Measurements from ENCODE around the gene MED13L.

The MED13L gene

DNA sequence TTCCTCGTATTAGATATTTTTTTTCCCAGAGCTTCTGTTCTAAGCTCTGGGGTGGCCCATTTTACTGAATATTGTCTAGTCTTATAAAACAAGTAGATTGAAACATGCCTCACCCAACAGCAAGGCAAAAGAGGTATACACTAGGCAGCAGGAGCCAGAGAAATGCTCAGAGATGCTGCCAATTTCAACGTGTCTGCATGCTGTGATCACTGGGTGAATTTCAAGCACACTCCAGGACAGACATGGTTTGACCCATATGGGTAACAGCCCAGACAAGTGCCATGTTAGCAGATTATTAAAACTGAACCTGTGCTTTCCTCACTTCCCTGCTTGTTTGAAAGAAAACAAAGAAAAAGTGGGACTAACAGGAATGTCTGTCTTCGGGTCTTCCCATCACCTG, 321.3 kb downstream of the MED13L start:
- Histone ChIP-seq H3K4me3 (ENCODE audit: low read depth, low read length) (no peak overlapping the region), H3K27ac (ENCODE audit: low read depth, low read length) (no peak overlapping the region), H3K9ac (ENCODE audit: low read depth, low read length) (no peak overlapping the region), H3K4me1 (ENCODE audit: control insufficient read depth, insufficient read depth, low read length) (peaks cover 10% of the 10 kb centered on the region; the same call in 1 of the 2 replicates), H3K9me3 (ENCODE audit: control insufficient read depth, insufficient read depth, low read length) (no peaks in the 10 kb centered on the region), H3K36me3 (ENCODE audit: control insufficient read depth, insufficient read depth, low read length) (peaks cover 16% of the 10 kb centered on the region), H3K27me3 (ENCODE audit: control insufficient read depth, insufficient read depth, low read length) (no peaks in the 10 kb centered on the region)

DNA sequence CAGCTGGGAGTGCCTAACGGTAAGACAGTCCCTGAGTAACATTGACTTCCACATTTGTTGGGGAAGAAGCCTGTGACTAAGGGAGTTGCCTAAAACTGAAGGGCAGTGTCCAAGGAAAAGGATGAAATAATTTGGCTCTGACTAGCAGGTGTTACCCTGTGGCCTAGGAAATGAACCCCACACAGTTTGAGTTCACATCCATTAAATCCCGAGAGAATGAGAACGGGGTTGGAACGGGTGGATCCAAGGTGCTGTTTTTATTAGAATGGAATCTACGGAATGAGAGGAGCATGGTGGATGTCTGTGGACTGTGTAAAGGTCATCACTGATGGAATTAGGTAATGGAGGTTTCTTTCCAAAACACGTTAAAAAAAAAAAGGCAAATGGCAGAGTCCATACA, 324.0 kb downstream of the MED13L start:
- Histone ChIP-seq H3K36me3 (ENCODE audit: control insufficient read depth, insufficient read depth, low read length) (no peaks in the 10 kb centered on the region; the same call in 1 of the 2 replicates), H3K4me1 (ENCODE audit: control insufficient read depth, insufficient read depth, low read length) (peaks cover 12% of the 10 kb centered on the region; the same call in 1 of the 2 replicates), H3K27ac (ENCODE audit: low read depth, low read length) (no peak overlapping the region), H3K9me3 (ENCODE audit: control insufficient read depth, insufficient read depth, low read length) (no peaks in the 10 kb centered on the region), H3K4me3 (ENCODE audit: low read depth, low read length) (no peak overlapping the region), H3K27me3 (ENCODE audit: control insufficient read depth, insufficient read depth, low read length) (no peaks in the 10 kb centered on the region), H3K9ac (ENCODE audit: low read depth, low read length) (no peak overlapping the region)

DNA sequence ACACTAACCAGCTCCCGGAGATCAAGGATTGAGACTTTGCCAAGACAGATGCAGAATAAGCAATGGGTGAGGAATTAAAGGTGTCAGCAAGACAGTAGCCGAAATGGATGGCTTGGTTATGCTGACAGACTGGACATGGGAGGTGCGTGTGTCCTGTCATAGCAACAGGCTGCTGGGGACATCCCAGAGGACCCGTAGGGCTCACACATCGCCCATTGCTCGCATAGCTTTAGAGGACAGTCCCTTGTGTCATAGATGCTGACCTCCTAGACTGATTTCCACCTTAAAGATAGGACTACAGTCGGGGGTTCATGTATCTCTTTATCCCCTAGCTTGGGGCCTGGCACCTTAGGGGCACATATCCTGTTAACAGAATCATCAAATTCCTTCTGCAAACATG, 324.5 kb downstream of the MED13L start:
- no peaks in the 10 kb centered on the region for H3K9me3 ChIP-seq (ENCODE audit: control insufficient read depth, insufficient read depth, low read length)
- H3K36me3 ChIP-seq (ENCODE audit: control insufficient read depth, insufficient read depth, low read length): no peaks in the 10 kb centered on the region; the same call in 1 of the 2 replicates
- H3K4me1 ChIP-seq (ENCODE audit: control insufficient read depth, insufficient read depth, low read length): peaks cover 16% of the 10 kb centered on the region; the same call in 1 of the 2 replicates
- H3K4me3 ChIP-seq (ENCODE audit: low read depth, low read length): no peak overlapping the region
- H3K9ac ChIP-seq (ENCODE audit: low read depth, low read length): no peak overlapping the region
- peak overlapping the region; percentile 22 for H3K27ac ChIP-seq (ENCODE audit: low read depth, low read length)
- H3K27me3 ChIP-seq (ENCODE audit: control insufficient read depth, insufficient read depth, low read length): no peaks in the 10 kb centered on the region

DNA sequence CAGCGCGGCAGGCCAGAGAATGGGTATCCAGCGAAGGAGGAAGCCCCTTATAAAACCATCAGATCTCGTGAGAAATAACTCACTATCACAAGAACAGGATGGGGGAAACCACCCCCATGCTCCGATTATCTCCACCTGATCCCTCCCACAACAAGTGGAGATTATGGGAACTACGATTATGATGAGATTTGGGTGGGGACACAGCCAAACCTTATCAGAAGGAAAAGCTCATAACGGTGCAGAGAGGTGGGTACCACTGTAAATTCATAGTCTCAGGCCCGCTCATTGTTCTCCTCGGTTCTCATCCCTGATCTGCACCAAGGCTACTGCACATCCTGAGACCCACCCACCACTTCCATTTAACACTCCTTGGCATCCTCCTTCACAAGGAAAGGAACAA, 326.5 kb downstream of the MED13L start:
- H3K9ac ChIP-seq (ENCODE audit: low read depth, low read length): no peak overlapping the region
- H3K27me3 ChIP-seq (ENCODE audit: control insufficient read depth, insufficient read depth, low read length): no peaks in the 10 kb centered on the region
- H3K4me1 ChIP-seq (ENCODE audit: control insufficient read depth, insufficient read depth, low read length): peaks cover 16% of the 10 kb centered on the region; the same call in 1 of the 2 replicates
- H3K27ac ChIP-seq (ENCODE audit: low read depth, low read length): no peak overlapping the region
- H3K4me3 ChIP-seq (ENCODE audit: low read depth, low read length): no peak overlapping the region
- H3K9me3 ChIP-seq (ENCODE audit: control insufficient read depth, insufficient read depth, low read length): no peaks in the 10 kb centered on the region
- H3K36me3 ChIP-seq (ENCODE audit: control insufficient read depth, insufficient read depth, low read length): no peaks in the 10 kb centered on the region

GRCh38 chr12:115949675-115950074, 327.8 kb downstream of the MED13L start:
- H3K27me3 ChIP-seq (ENCODE audit: control insufficient read depth, insufficient read depth, low read length): no peaks in the 10 kb centered on the region
- H3K36me3 ChIP-seq (ENCODE audit: control insufficient read depth, insufficient read depth, low read length): no peaks in the 10 kb centered on the region
- peaks cover 16% of the 10 kb centered on the region; the same call in 1 of the 2 replicates for H3K4me1 ChIP-seq (ENCODE audit: control insufficient read depth, insufficient read depth, low read length)
- H3K4me3 ChIP-seq (ENCODE audit: low read depth, low read length): no peak overlapping the region
- H3K27ac ChIP-seq (ENCODE audit: low read depth, low read length): no peak overlapping the region
- H3K9ac ChIP-seq (ENCODE audit: low read depth, low read length): no peak overlapping the region
- H3K9me3 ChIP-seq (ENCODE audit: control insufficient read depth, insufficient read depth, low read length): no peaks in the 10 kb centered on the region

DNA sequence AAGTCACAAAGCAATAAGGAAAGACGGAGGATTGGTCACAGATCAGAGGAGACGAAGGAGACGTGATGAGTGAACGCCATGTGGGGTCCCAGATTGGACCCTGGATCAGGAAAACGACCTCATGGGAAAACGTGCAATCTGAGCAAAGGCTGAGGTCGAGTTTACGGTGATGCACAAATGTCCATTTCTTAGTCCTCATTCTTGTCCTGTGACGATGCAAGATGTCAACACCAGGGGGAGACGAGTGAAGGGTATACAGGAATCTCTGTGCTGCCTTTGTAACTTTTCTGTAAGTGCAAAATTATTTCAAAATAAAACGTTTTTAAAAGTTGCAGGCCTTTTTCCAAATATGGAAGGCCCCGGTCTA, 329.8 kb downstream of the MED13L start:
- no peak overlapping the region for H3K4me3 ChIP-seq (ENCODE audit: low read depth, low read length)
- peaks cover 10% of the 10 kb centered on the region; the same call in 1 of the 2 replicates for H3K4me1 ChIP-seq (ENCODE audit: control insufficient read depth, insufficient read depth, low read length)
- no peak overlapping the region for H3K27ac ChIP-seq (ENCODE audit: low read depth, low read length)
- H3K27me3 ChIP-seq (ENCODE audit: control insufficient read depth, insufficient read depth, low read length): no peaks in the 10 kb centered on the region
- H3K36me3 ChIP-seq (ENCODE audit: control insufficient read depth, insufficient read depth, low read length): no peaks in the 10 kb centered on the region
- no peaks in the 10 kb centered on the region for H3K9me3 ChIP-seq (ENCODE audit: control insufficient read depth, insufficient read depth, low read length)
- no peak overlapping the region for H3K9ac ChIP-seq (ENCODE audit: low read depth, low read length)

- Histone ChIP-seq H3K9ac (ENCODE audit: low read depth, low read length) (no peak overlapping the region), H3K36me3 (ENCODE audit: control insufficient read depth, insufficient read depth, low read length) (no peaks in the 10 kb centered on the region), H3K9me3 (ENCODE audit: control insufficient read depth, insufficient read depth, low read length) (no peaks in the 10 kb centered on the region), H3K27me3 (ENCODE audit: control insufficient read depth, insufficient read depth, low read length) (no peaks in the 10 kb centered on the region), H3K27ac (ENCODE audit: low read depth, low read length) (no peak overlapping the region), H3K4me1 (ENCODE audit: control insufficient read depth, insufficient read depth, low read length) (0 out of 2 replicates have a peak, but pooled peaks cover 5% of the 10 kb centered on the region), H3K4me3 (ENCODE audit: low read depth, low read length) (no peak overlapping the region)
Measured at GRCh38 chr12:115946867-115947695, 330.4 kb downstream of the MED13L start.

GRCh38 chr12:115946092-115946491, 331.4 kb downstream of the MED13L start:
- Histone ChIP-seq H3K9ac (ENCODE audit: low read depth, low read length) (no peak overlapping the region), H3K27me3 (ENCODE audit: control insufficient read depth, insufficient read depth, low read length) (no peaks in the 10 kb centered on the region), H3K27ac (ENCODE audit: low read depth, low read length) (no peak overlapping the region), H3K4me1 (ENCODE audit: control insufficient read depth, insufficient read depth, low read length) (0 out of 2 replicates have a peak, but pooled peaks cover 5% of the 10 kb centered on the region), H3K36me3 (ENCODE audit: control insufficient read depth, insufficient read depth, low read length) (no peaks in the 10 kb centered on the region), H3K4me3 (ENCODE audit: low read depth, low read length) (no peak overlapping the region), H3K9me3 (ENCODE audit: control insufficient read depth, insufficient read depth, low read length) (no peaks in the 10 kb centered on the region)

- no peaks in the 10 kb centered on the region for H3K9me3 ChIP-seq (ENCODE audit: control insufficient read depth, insufficient read depth, low read length)
- H3K4me1 ChIP-seq (ENCODE audit: control insufficient read depth, insufficient read depth, low read length): 0 out of 2 replicates have a peak, but pooled peaks cover 5% of the 10 kb centered on the region
- H3K27me3 ChIP-seq (ENCODE audit: control insufficient read depth, insufficient read depth, low read length): no peaks in the 10 kb centered on the region
- no peak overlapping the region for H3K4me3 ChIP-seq (ENCODE audit: low read depth, low read length)
- H3K9ac ChIP-seq (ENCODE audit: low read depth, low read length): no peak overlapping the region
- H3K36me3 ChIP-seq (ENCODE audit: control insufficient read depth, insufficient read depth, low read length): no peaks in the 10 kb centered on the region
- H3K27ac ChIP-seq (ENCODE audit: low read depth, low read length): no peak overlapping the region
Measured at GRCh38 chr12:115945491-115945885, 332.0 kb downstream of the MED13L start.

DNA sequence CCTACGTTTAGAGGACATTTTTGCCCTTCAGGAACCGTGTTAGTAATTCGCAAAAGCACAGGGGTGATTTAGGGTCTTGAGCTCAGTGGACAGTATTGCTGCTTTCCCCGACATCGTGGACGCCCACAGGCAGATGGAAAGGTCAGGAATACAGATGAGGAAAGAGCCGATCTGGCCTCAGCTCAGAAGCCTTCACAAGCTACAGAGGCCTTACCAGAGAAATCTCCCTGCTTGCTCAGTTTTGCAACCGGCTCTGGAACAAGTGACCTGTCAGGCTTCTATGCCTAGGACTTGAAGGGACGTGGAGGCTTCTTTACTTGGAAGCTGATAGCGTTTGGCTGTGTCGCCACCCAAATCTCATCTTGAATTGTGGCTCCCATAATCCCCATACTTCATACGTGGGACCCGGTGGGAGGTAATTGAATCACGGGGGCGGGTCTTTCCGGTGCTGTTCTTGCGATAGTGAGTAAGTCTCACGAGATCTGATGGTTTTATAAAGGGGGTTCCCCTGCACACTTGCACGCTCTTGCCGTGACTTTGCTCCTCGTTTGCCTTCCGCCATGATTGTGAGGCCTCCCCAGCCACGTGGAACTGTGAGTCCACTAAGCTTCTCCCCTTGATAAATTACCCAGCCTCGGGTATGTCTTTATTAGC, 332.5 kb downstream of the MED13L start:
- no peaks in the 10 kb centered on the region for H3K27me3 ChIP-seq (ENCODE audit: control insufficient read depth, insufficient read depth, low read length)
- H3K9me3 ChIP-seq (ENCODE audit: control insufficient read depth, insufficient read depth, low read length): no peaks in the 10 kb centered on the region
- H3K27ac ChIP-seq (ENCODE audit: low read depth, low read length): no peak overlapping the region
- H3K4me1 ChIP-seq (ENCODE audit: control insufficient read depth, insufficient read depth, low read length): 0 out of 2 replicates have a peak, but pooled peaks cover 5% of the 10 kb centered on the region
- H3K4me3 ChIP-seq (ENCODE audit: low read depth, low read length): no peak overlapping the region
- H3K9ac ChIP-seq (ENCODE audit: low read depth, low read length): no peak overlapping the region
- H3K36me3 ChIP-seq (ENCODE audit: control insufficient read depth, insufficient read depth, low read length): no peaks in the 10 kb centered on the region

GRCh38 chr12:115944392-115944742, 333.1 kb downstream of the MED13L start:
- H3K36me3 ChIP-seq (ENCODE audit: control insufficient read depth, insufficient read depth, low read length): no peaks in the 10 kb centered on the region
- H3K9me3 ChIP-seq (ENCODE audit: control insufficient read depth, insufficient read depth, low read length): no peaks in the 10 kb centered on the region
- no peak overlapping the region for H3K27ac ChIP-seq (ENCODE audit: low read depth, low read length)
- 0 out of 2 replicates have a peak, but pooled peaks cover 5% of the 10 kb centered on the region for H3K4me1 ChIP-seq (ENCODE audit: control insufficient read depth, insufficient read depth, low read length)
- no peak overlapping the region for H3K9ac ChIP-seq (ENCODE audit: low read depth, low read length)
- H3K27me3 ChIP-seq (ENCODE audit: control insufficient read depth, insufficient read depth, low read length): no peaks in the 10 kb centered on the region
- no peak overlapping the region for H3K4me3 ChIP-seq (ENCODE audit: low read depth, low read length)

Measured in HUES48 (cell line).